Stimulated activated CD8-positive, alpha-beta memory T cell treated with anti-CD3 and anti-CD28 coated beads, Interleukin-4, amount 100 ng/mL, for 4 hours (primary cell): ENCODE measurements around the gene CASK.

Experiments
- DNase-seq, 2 donors: peaks; one replicate each; pipeline ENCODE4 v3.0.0-alpha.2; 2020; ENCODE audit warnings: low read depth in 2 of 2, low spot score in 1 of 2

The CASK gene

GRCh38 chrX:41912923-41913322, 10.4 kb downstream of the CASK start:
- DNase-seq: no peak

- DNase-seq: no peak
These were observed 14.3 kb downstream of the CASK start for GRCh38 chrX:41909068-41909467.

GRCh38 chrX:41906515-41907187, 16.7 kb downstream of the CASK start:
- no peak for DNase-seq

- no peak for DNase-seq
These were observed 19.8 kb downstream of the CASK start for GRCh38 chrX:41903544-41903943.

- DNase-seq: no peak
These were observed 23.0 kb downstream of the CASK start for GRCh38 chrX:41900321-41900720.

- no peak for DNase-seq
These were observed 27.5 kb downstream of the CASK start for GRCh38 chrX:41895826-41896225.

- DNase-seq: no peak
These were observed 33.3 kb downstream of the CASK start for GRCh38 chrX:41890026-41890423.

- DNase-seq: no peak
These were observed 33.9 kb downstream of the CASK start for GRCh38 chrX:41889317-41890025.

GRCh38 chrX:41887691-41888090, 35.7 kb downstream of the CASK start:
- no peak for DNase-seq

GRCh38 chrX:41885724-41886123, 37.6 kb downstream of the CASK start:
- DNase-seq: no peak

GRCh38 chrX:41881166-41881565, 42.2 kb downstream of the CASK start:
- no peak for DNase-seq

- DNase-seq: no peak
These were observed 46.2 kb downstream of the CASK start for GRCh38 chrX:41877167-41877566.

- no peak for DNase-seq
These were observed 48.2 kb downstream of the CASK start for GRCh38 chrX:41875142-41875541.

GRCh38 chrX:41870719-41871151, 52.6 kb downstream of the CASK start:
- DNase-seq: no peak

- no peak for DNase-seq
These were observed 54.9 kb downstream of the CASK start for GRCh38 chrX:41868392-41868977.

GRCh38 chrX:41863343-41864203, 59.8 kb downstream of the CASK start:
- DNase-seq: no peak

GRCh38 chrX:41862562-41863184, 60.7 kb downstream of the CASK start:
- no peak for DNase-seq

- DNase-seq: no peak
These were observed 65.1 kb downstream of the CASK start for GRCh38 chrX:41858161-41858775.

GRCh38 chrX:41857670-41858069, 65.7 kb downstream of the CASK start:
- no peak for DNase-seq

GRCh38 chrX:41846714-41847113, 76.6 kb downstream of the CASK start:
- DNase-seq: no peak
